Measurements from ENCODE around the gene ESRP2.

Gene ESRP2

GRCh38 chr16:68236137-68236825 lies 354 bp upstream of the ESRP2 start (continued):
- TF ChIP-seq ZNF202 (tag by site-specific recombination; IDR thresholded peaks at IDR 0.05; ENCODE audit: borderline replicate concordance): no peak
- TF ChIP-seq ZNF473 (tag by site-specific recombination; IDR thresholded peaks at IDR 0.05): no peak
- no peak for TF ChIP-seq ZSCAN16 (tag by site-specific recombination; IDR thresholded peaks at IDR 0.05)
- TF ChIP-seq ZBTB6 (tag by site-specific recombination; IDR thresholded peaks at IDR 0.05): no peak; the same call in 1 of the 2 replicates

- H3K9me3 ChIP-seq (ENCODE audit: control insufficient read depth, insufficient read depth, low read depth, low read length): no peaks in the 10 kb centered on the region
- POLR2A ChIA-PET: interaction anchor here (0.6 to 3.3 kb wide), 6 partner anchors 26 to 672 kb away, joined by 3 to 34 read pairs (median 9); partner anchors contain the start of genes NFATC3, PRMT7 and SLC7A6OS
- peaks cover 0 to 29% of the 10 kb centered on the region in 2 experiments; a peak in 1 of 3 replicates for H3K36me3 ChIP-seq (ENCODE audit: control insufficient read depth in 2 of 2, insufficient read depth in 1 of 2, low read length in 2 of 2)
- H3K4me1 ChIP-seq (ENCODE audit: control insufficient read depth, insufficient read depth, low read length): peaks cover 7% of the 10 kb centered on the region; the same call in 1 of the 2 replicates
- peak overlapping the region; percentile 75 for H3K27ac ChIP-seq (ENCODE audit: extremely low read depth, low read depth, low read length)
- CTCF ChIA-PET: interaction anchor here (1.5 kb wide), 1 partner anchor 26 kb away, joined by 5 read pairs; no protein-coding TSS in a partner anchor
- H3K4me3 ChIP-seq (ENCODE audit: low read depth, low read length): peak overlapping the region; percentile 63
- TF ChIP-seq ZBTB11 (tag by site-specific recombination; conservative IDR thresholded peaks at IDR 0.05; ENCODE audit: low read depth): peak; percentile 38; the same call in 1 of the 2 replicates
- TF ChIP-seq ZBTB17 (tag by site-specific recombination; IDR thresholded peaks at IDR 0.05): peak; percentile 73
- TF ChIP-seq ZNF366 (tag by site-specific recombination; conservative IDR thresholded peaks at IDR 0.05): no peak
- no peak for TF ChIP-seq ZNF792 (tag by site-specific recombination; IDR thresholded peaks at IDR 0.05)
- no peak for TF ChIP-seq ZNF302 (tag by site-specific recombination; IDR thresholded peaks at IDR 0.05; ENCODE audit: low read depth)
- TF ChIP-seq ZNF514 (tag by site-specific recombination; IDR thresholded peaks at IDR 0.05): no peak
- TF ChIP-seq ZEB2 (tag by site-specific recombination; IDR thresholded peaks at IDR 0.05): peak; percentile 74
- TF ChIP-seq TSHZ1 (tag by site-specific recombination; IDR thresholded peaks at IDR 0.05; ENCODE audit: borderline replicate concordance): no peak
- TF ChIP-seq ZNF544 (tag by site-specific recombination; IDR thresholded peaks at IDR 0.05): no peak
- no peak for TF ChIP-seq KLF17 (tag by site-specific recombination; IDR thresholded peaks at IDR 0.05)
- no peak for TF ChIP-seq ZSCAN23 (tag by site-specific recombination; IDR thresholded peaks at IDR 0.05)
- no peak; the same call in 1 of the 2 replicates for TF ChIP-seq KLF1 (tag by site-specific recombination; IDR thresholded peaks at IDR 0.05)
- TF ChIP-seq ZNF785 (tag by site-specific recombination; IDR thresholded peaks at IDR 0.05): no peak
- no peak for TF ChIP-seq ZNF488 (tag by site-specific recombination; IDR thresholded peaks at IDR 0.05)
- no peak for TF ChIP-seq ZNF658 (tag by site-specific recombination; IDR thresholded peaks at IDR 0.05)
- TF ChIP-seq ZBTB44 (tag by site-specific recombination; IDR thresholded peaks at IDR 0.05): no peak
- TF ChIP-seq ZNF404 (tag by site-specific recombination; IDR thresholded peaks at IDR 0.05): no peak
- no peak for TF ChIP-seq WT1 (tag by site-specific recombination; IDR thresholded peaks at IDR 0.05)
- no peak for TF ChIP-seq YY2 (tag by site-specific recombination; IDR thresholded peaks at IDR 0.05)
Measured at GRCh38 chr16:68235108-68235886, 630 bp downstream of the ESRP2 start.

Measured in HEK293 (cell line).